ENCODE results near the gene PSMC4. TPM values are rescaled to one million over a fixed set of nuclear protein-coding genes. Genes with fewer than 3 reads are reported as not detected.

PSMC4 gene
- total RNA-seq, 1 donor from 2014 or later, result 64.8 TPM

- no peak for DNase-seq
These were observed 53.0 kb downstream of the PSMC4 start for GRCh38 chr19:40023969-40024368.

GRCh38 chr19:40025938-40026596, 55.1 kb downstream of the PSMC4 start:
- ATAC-seq (ENCODE audit: poor library complexity) (no peak), DNase-seq (no peak)
- intact Hi-C loops (cut with DNase I), result no loop called here

More at GRCh38 chr19:40023969-40024368, 53.0 kb downstream of the PSMC4 start:
- ATAC-seq (ENCODE audit: poor library complexity), result no peak
- intact Hi-C loops (cut with DNase I), result no loop called here

GRCh38 chr19:40026597-40026970, 55.6 kb downstream of the PSMC4 start:
- DNase-seq (no peak), ATAC-seq (ENCODE audit: poor library complexity) (no peak)
- intact Hi-C loops (cut with DNase I), result no loop called here

Other genes with a start within 250 kb of the PSMC4 start
- not detected for gene CLC, start 233.1 kb upstream of the PSMC4 start, total RNA-seq
- not detected for gene LEUTX, start 192.3 kb upstream of the PSMC4 start, total RNA-seq
- 16.8 TPM for gene DYRK1B, start 137.0 kb upstream of the PSMC4 start, total RNA-seq
- 52.9 TPM for gene FBL, start 124.8 kb upstream of the PSMC4 start, total RNA-seq
- 8.0 TPM for gene FCGBP, start 36.5 kb upstream of the PSMC4 start, total RNA-seq
- 5.9 TPM for gene ZNF546, start 25.9 kb downstream of the PSMC4 start, total RNA-seq
- 26.0 TPM for gene ZNF780B, start 85.1 kb downstream of the PSMC4 start, total RNA-seq
- 12.9 TPM for gene ZNF780A, start 119.8 kb downstream of the PSMC4 start, total RNA-seq
- 18.1 TPM for gene MAP3K10, start 220.3 kb downstream of the PSMC4 start, total RNA-seq
- not detected for gene TTC9B, start 247.2 kb downstream of the PSMC4 start, total RNA-seq